Heart left ventricle (tissue), 16 donors: Measurements from ENCODE around the gene RFX2. TPM values are rescaled to one million over a fixed set of nuclear protein-coding genes. Genes with fewer than 3 reads are reported as not detected.

Source experiments
- ATAC-seq, 4 donors: fragments of 200-7000 bp; cut with Tn5 transposase; one replicate each; pipeline ENCODE4 v1.9.1; 2020 to 2022; ENCODE audit warnings: moderate library complexity in 4 of 4, mild to moderate bottlenecking in 3 of 4, moderate number of reproducible peaks in 1 of 4
- DNase-seq, 5 donors: peaks; one replicate each; pipeline ENCODE4 v3.0.0-alpha.2; 2020
- H3K27ac ChIP-seq, 12 donors: fragments of 200-600 bp; sonication (generic) in 4 of 12; one replicate each; pipeline versions ENCODE4 v1.5.0 to v1.8.0; 2016 to 2022; ENCODE audit warnings: mild to moderate bottlenecking in 2 of 12
- H3K27me3 ChIP-seq, 9 donors: fragments of 200-600 bp; sonication (generic) in 2 of 9; one replicate each; pipeline versions ENCODE4 v1.5.1 to v1.8.0; 2016 to 2022; ENCODE audit warnings: mild to moderate bottlenecking in 3 of 9
- H3K36me3 ChIP-seq, 9 donors: fragments of 200-600 bp; sonication (generic) in 2 of 9; one replicate each; pipeline versions ENCODE4 v1.5.0 to v1.8.0; 2018 to 2022; ENCODE audit warnings: mild to moderate bottlenecking in 2 of 9
- H3K4me1 ChIP-seq, 12 donors: fragments of 200-600 bp; sonication (generic) in 4 of 12; one replicate each; pipeline versions ENCODE4 v1.5.0 to v1.8.0; 2016 to 2022; ENCODE audit warnings: mild to moderate bottlenecking in 3 of 12
- H3K4me3 ChIP-seq, 12 donors: fragments of 200-600 bp; sonication (generic) in 4 of 12; one replicate each; pipeline versions ENCODE4 v1.5.0 to v1.8.0; 2017 to 2022; ENCODE audit warnings: mild to moderate bottlenecking in 9 of 12, moderate library complexity in 4 of 12
- H3K9me3 ChIP-seq, 12 donors: fragments of 200-600 bp; sonication (generic) in 4 of 12; one replicate each; pipeline versions ENCODE4 v1.5.0 to v1.8.0; 2016 to 2022; ENCODE audit warnings: mild to moderate bottlenecking in 1 of 12
- CTCF ChIP-seq, 12 donors: fragments of 200-600 bp; sonication (generic) in 4 of 12; IDR thresholded peaks; one replicate each; pipeline versions ENCODE4 v1.5.0 to v1.8.0; 2018 to 2022; ENCODE audit warnings: antibody characterized with exemption in 12 of 12, mild to moderate bottlenecking in 5 of 12
- POLR2A ChIP-seq, 2 donors: fragments of 450-650 bp; IDR thresholded peaks; one replicate each; pipeline ENCODE4 v1.6.1; 2017; ENCODE audit warnings: antibody characterized with exemption in 2 of 2, mild to moderate bottlenecking in 2 of 2, moderate library complexity in 2 of 2
- WGBS, 4 donors: extraction: QIAGEN DNeasy Blood & Tissue Kit in 2 of 4; methylation state at CpG; one replicate each; pipeline versions ENCODE4 v1.1.5 to v1.1.7; 2013 to 2018; 5-methylcytosine and 5-hydroxymethylcytosine counted together
- intact Hi-C, 10 donors: fragments of 100-400 bp; cut with DNase I; formaldehyde crosslinking; loops; one replicate each; pipeline versions ENCODE4 v1.11.1 to v1.14.2; 2022
- polyA plus RNA-seq, 2 donors: library from polyadenylated mRNA; stranded (reverse); fragments of 200-250 nt; gene quantifications; one replicate each; pipeline ENCODE4 v1.2.3, GENCODE V29; 2013
- total RNA-seq, 9 donors: library from RNA; depleted of rRNA in 2 of 9; stranded (reverse); fragments of >200 nt in 2 of 9; fragmentation: NEBNext Ultra II Directional in 3 of 9; extraction: Animal tissue kit (Norgen Biotek cat#: 25700) in 3 of 9; gene quantifications; one replicate each; pipeline versions ENCODE4 v1.1.0 to v1.2.4, GENCODE V29; 2016 to 2023
- donor health status: ischemic (EF 13 %, LVEDD 7.1; RV severe dilation, severe dysfunction).
- donor health status: healthy with polysubstance abuse.
- donor health status: DM: no; HTN: yes; CAD: no.
- donor health status: DM: no; HTN: no; CAD: no.
- donor health status: ischemic (EF 25% LVEDD 6.9; RV normal size, moderate dysfunction).
- donor health status: ischemic (EF 25% LVEDD 5.7; RV mildly dilated, moderate dysfunction).
- donor health status: healthy.
- donor health status: DM: yes; HTN: yes; CAD: no.
- donor health status: ischemic (EF 35%, LVEDD 5.7; RV mildly dilated, moderate dysfunction).
- donor health status: nonischemic (EF 11% LVEDD 7.7; RV severe dilation, severe dysfunction).
- donor health status: DM: yes; HTN: yes; CAD: no.
- donor health status: PGD.
- donor health status: ischemic (EF 29% LVEDD 5.4; RV normal size, mild dysfunction).
- donor health status: nonischemic (EF 23%, LVEDD 6.1; RV moderate dilation, normal function).

RFX2 gene
- total and polyA plus RNA-seq, 11 donors: 2.8 to 20.0 (median 5.9) TPM

- DNase-seq: no peak
- H3K4me1 ChIP-seq: no peaks in the 10 kb centered on the region
- no peak overlapping the region for H3K27ac ChIP-seq
- no peak overlapping the region for H3K4me3 ChIP-seq
- intact Hi-C loops: loop anchor here in 1 of 10 donors (10.0 kb wide), 1 partner anchor 166 kb away; no protein-coding TSS in a partner anchor
- H3K9me3 ChIP-seq: no peaks in the 10 kb centered on the region
- ATAC-seq: no peak
- no peaks in the 10 kb centered on the region for H3K36me3 ChIP-seq
- no peaks in the 10 kb centered on the region for H3K27me3 ChIP-seq
- no peak for TF ChIP-seq POLR2A (IDR thresholded peaks at IDR 0.05)
- TF ChIP-seq CTCF (IDR thresholded peaks at IDR 0.05): no peak
- WGBS, 4 donors: 48 to 64% (median 55%) methylated on average over 1 to 2 of the region's 2 CpGs
Measured at GRCh38 chr19:6138511-6138910, 28.2 kb upstream of the RFX2 start.

GRCh38 chr19:6138066-6138465, 27.8 kb upstream of the RFX2 start:
- WGBS, 4 donors: 59 to 67% (median 59%) methylated on average over 7 of the region's 7 CpGs
- H3K27me3 ChIP-seq: no peaks in the 10 kb centered on the region
- no peaks in the 10 kb centered on the region for H3K36me3 ChIP-seq
- no peaks in the 10 kb centered on the region for H3K9me3 ChIP-seq
- no peak overlapping the region for H3K27ac ChIP-seq
- DNase-seq: no peak
- H3K4me1 ChIP-seq: no peaks in the 10 kb centered on the region
- TF ChIP-seq CTCF (IDR thresholded peaks at IDR 0.05) (no peak), POLR2A (IDR thresholded peaks at IDR 0.05) (no peak)
- no peak overlapping the region for H3K4me3 ChIP-seq
- intact Hi-C loops: loop anchor here in 1 of 10 donors (10.0 kb wide), 1 partner anchor 167 kb away; no protein-coding TSS in a partner anchor
- no peak for ATAC-seq

- ATAC-seq: no peak
- Histone ChIP-seq H3K27ac (no peak overlapping the region), H3K27me3 (no peaks in the 10 kb centered on the region), H3K36me3 (no peaks in the 10 kb centered on the region), H3K9me3 (peaks cover 0 to 3% (median 0%) of the 10 kb centered on the region in 12 donors), H3K4me3 (no peak overlapping the region), H3K4me1 (no peaks in the 10 kb centered on the region)
- no peak for TF ChIP-seq POLR2A (IDR thresholded peaks at IDR 0.05)
- TF ChIP-seq CTCF (IDR thresholded peaks at IDR 0.05): no peak
- DNase-seq: no peak
- WGBS, 4 donors: 90 to 94% (median 93%) methylated on average over 5 of the region's 5 CpGs
- intact Hi-C loops: loop anchor here in 1 of 10 donors (10.0 kb wide), 1 partner anchor 172 kb away; no protein-coding TSS in a partner anchor
Measured at GRCh38 chr19:6133231-6133630, 22.9 kb upstream of the RFX2 start.

GRCh38 chr19:6132482-6132881, 22.2 kb upstream of the RFX2 start:
- no peak overlapping the region for H3K4me3 ChIP-seq
- H3K36me3 ChIP-seq: no peaks in the 10 kb centered on the region
- ATAC-seq (no peak), DNase-seq (no peak)
- H3K9me3 ChIP-seq: peaks cover 0 to 10% (median 5%) of the 10 kb centered on the region in 12 donors
- 92 to 96% (median 93%) methylated on average over 4 of the region's 4 CpGs for WGBS, 4 donors
- intact Hi-C loops: loop anchor here in 1 of 10 donors (10.0 kb wide), 1 partner anchor 172 kb away; no protein-coding TSS in a partner anchor
- TF ChIP-seq CTCF (IDR thresholded peaks at IDR 0.05) (no peak), POLR2A (IDR thresholded peaks at IDR 0.05) (no peak)
- no peaks in the 10 kb centered on the region for H3K27me3 ChIP-seq
- no peak overlapping the region for H3K27ac ChIP-seq
- no peaks in the 10 kb centered on the region for H3K4me1 ChIP-seq
